ENCODE data around the gene SHISA6.

DNA sequence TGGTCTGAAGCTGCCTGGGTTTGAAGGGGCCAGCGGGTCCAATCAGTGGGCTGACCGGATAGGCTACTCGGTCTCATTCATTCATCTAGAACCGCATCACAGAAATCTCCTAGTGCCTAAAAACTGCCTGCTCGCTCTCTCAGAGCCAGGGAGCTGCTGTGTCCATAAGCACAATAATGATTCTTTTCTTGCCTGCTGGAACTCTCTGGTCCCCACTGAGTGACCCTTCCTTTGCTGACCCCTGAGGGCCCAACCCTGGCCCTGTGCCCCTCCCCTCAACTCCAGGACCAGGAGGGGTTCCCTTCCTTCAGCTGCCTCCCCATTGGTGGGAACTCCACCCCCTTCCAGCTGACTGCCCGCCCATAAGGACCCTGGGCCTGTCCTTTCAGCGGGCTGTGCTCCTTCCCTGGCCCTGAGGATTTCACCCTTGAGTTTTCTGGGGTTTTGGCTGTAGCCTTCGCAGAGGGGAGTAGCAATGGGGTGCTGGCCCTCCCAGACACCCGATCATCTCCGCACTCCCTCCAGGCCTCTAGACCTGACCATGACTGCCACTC lies 317.7 kb downstream of the SHISA6 start:
- TF ChIP-seq, protein P1, sequence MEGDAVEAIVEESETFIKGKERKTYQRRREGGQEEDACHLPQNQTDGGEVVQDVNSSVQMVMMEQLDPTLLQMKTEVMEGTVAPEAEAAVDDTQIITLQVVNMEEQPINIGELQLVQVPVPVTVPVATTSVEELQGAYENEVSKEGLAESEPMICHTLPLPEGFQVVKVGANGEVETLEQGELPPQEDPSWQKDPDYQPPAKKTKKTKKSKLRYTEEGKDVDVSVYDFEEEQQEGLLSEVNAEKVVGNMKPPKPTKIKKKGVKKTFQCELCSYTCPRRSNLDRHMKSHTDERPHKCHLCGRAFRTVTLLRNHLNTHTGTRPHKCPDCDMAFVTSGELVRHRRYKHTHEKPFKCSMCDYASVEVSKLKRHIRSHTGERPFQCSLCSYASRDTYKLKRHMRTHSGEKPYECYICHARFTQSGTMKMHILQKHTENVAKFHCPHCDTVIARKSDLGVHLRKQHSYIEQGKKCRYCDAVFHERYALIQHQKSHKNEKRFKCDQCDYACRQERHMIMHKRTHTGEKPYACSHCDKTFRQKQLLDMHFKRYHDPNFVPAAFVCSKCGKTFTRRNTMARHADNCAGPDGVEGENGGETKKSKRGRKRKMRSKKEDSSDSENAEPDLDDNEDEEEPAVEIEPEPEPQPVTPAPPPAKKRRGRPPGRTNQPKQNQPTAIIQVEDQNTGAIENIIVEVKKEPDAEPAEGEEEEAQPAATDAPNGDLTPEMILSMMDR (IDR thresholded peaks at IDR 0.05), result no peak
- no peak for TF ChIP-seq POLR2A (IDR thresholded peaks at IDR 0.05)
